K562 (cell line): ENCODE data around the gene CATSPER3.

ENCODE experiments used
- CBX5 ChIP-seq: IDR thresholded peaks from 2 replicates; pipeline ENCODE4 v1.6.1; 2014; ENCODE audit warnings: low read depth, borderline replicate concordance
- CHD1 ChIP-seq: fragments of 200-600 bp; sonication (generic); IDR thresholded peaks from one replicate; pipeline ENCODE4 v1.6.1; 2012; ENCODE audit warnings: mild to moderate bottlenecking, moderate library complexity, low read length, inconsistent platforms
- CTCF ChIP-seq, 3 experiments: IDR thresholded peaks in 2 of 3; conservative IDR thresholded peaks in 1 of 3; 2 replicates each; pipeline ENCODE4 v1.5.1; 2011 to 2012; ENCODE audit warnings: low read length in 3 of 3, mild to moderate bottlenecking in 3 of 3, control low read depth in 2 of 3, improper control_type of control experiment in 1 of 3, inconsistent platforms in 1 of 3, low read depth in 1 of 3, mixed read lengths in 1 of 3, moderate library complexity in 1 of 3; ENCODE audit not compliant: insufficient read depth in 2 of 3
- EZH2 ChIP-seq: IDR thresholded peaks from 2 replicates; pipeline ENCODE4 v1.6.1; 2012; ENCODE audit warnings: low read depth, mild to moderate bottlenecking, inconsistent platforms, low read length, borderline replicate concordance
- KDM1A ChIP-seq, 2 experiments: fragments of 450-650 bp; IDR thresholded peaks; 2 replicates each; pipeline ENCODE4 v1.6.1; 2016; ENCODE audit warnings: mild to moderate bottlenecking in 2 of 2
- MCM7 ChIP-seq, 2 experiments: fragments of 450-650 bp; IDR thresholded peaks; 2 replicates each; pipeline ENCODE4 v1.6.1; 2016 to 2018
- MEIS2 ChIP-seq: fragments of 450-650 bp; IDR thresholded peaks from 2 replicates; pipeline ENCODE4 v1.6.1; 2014; ENCODE audit warnings: mild to moderate bottlenecking; ENCODE audit not compliant: partially characterized antibody
- POLR2AphosphoS5 ChIP-seq: IDR thresholded peaks from 2 replicates; pipeline ENCODE4 v1.6.1; 2011; ENCODE audit warnings: mild to moderate bottlenecking, low read depth, low read length, moderate library complexity; ENCODE audit not compliant: control insufficient read depth, insufficient read depth
- POLR3A ChIP-seq: IDR thresholded peaks from 2 replicates; pipeline ENCODE4 v1.6.1; 2011; ENCODE audit warnings: borderline replicate concordance, mild to moderate bottlenecking, moderate library complexity; ENCODE audit not compliant: insufficient read length, insufficient read depth; ENCODE audit errors: extremely low read depth
- RAD51 ChIP-seq: fragments of 450-650 bp; IDR thresholded peaks from 2 replicates; pipeline ENCODE4 v1.7.1; 2016; ENCODE audit warnings: low read depth, mild to moderate bottlenecking, borderline replicate concordance
- SP2 ChIP-seq: IDR thresholded peaks from 2 replicates; pipeline ENCODE4 v1.6.1; 2011; ENCODE audit warnings: mild to moderate bottlenecking, low read depth, low read length, moderate library complexity; ENCODE audit not compliant: poor library complexity, severe bottlenecking; ENCODE audit errors: extremely low read depth

DNA sequence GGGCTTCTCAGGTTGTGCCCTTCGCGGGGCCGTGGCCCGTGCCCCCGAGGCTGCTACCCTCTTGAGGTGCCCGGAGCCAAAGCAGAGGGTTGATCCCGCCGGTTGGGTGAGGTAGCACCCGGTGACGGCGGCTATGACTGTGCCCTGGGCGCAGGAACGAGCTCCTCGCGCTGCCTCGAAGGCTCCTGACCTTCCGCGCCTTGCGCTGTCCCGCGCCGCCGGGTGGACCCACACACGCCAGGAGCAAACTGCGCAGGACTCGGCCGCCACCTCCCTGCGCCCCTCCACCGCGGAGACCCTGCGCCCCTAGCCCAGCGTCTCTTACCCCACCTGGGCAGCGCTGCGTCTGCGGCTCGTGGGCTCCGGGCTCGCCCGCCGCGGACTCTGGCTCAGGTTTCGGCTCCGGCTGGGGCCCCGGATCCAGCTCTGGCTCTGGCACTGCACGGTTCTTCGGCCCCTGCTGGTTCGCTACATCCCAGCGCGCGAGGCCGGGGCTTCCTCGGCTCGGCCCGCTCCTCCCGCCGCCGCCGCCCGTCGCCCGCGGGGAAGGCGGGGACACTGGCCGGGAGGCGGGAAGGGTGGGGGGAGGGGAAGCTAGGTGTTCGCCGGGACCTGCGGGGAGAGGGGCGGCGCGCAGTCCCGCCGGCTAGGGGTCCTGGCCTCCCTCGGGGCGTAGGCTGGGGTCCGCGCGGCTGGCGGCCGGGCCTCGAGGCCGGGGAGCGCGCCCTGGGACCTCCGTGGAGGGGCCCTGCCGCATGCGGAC, 71.7 kb downstream of the CATSPER3 start:
- TF ChIP-seq CTCF (IDR thresholded peaks at IDR 0.05 in 2 of 3, conservative IDR thresholded peaks at IDR 0.05 in 1 of 3; ENCODE audit: insufficient read depth in 2 of 3, low read depth in 1 of 3, low read length in 3 of 3) (no peak), POLR2AphosphoS5 (no peak), POLR3A (no peak), SP2 (no peak), RAD51 (no peak), MCM7 (IDR thresholded peaks at IDR 0.05) (no peak), MEIS2 (no peak), CBX5 (no peak), EZH2 (no peak), CHD1 (no peak), KDM1A (IDR thresholded peaks at IDR 0.05) (no peak)
